HG03103 (cell line): ENCODE measurements around the gene LACTBL1.

Experiments used
- ATAC-seq: cut with Tn5 transposase; IDR thresholded peaks from one replicate; pipeline ENCODE4 v1.9.1; 2021; ENCODE audit warnings: low read depth; ENCODE audit not compliant: unreplicated experiment

LACTBL1 gene

GRCh38 chr1:22978299-22978698, 5.6 kb upstream of the LACTBL1 start:
- no peak for ATAC-seq

DNA sequence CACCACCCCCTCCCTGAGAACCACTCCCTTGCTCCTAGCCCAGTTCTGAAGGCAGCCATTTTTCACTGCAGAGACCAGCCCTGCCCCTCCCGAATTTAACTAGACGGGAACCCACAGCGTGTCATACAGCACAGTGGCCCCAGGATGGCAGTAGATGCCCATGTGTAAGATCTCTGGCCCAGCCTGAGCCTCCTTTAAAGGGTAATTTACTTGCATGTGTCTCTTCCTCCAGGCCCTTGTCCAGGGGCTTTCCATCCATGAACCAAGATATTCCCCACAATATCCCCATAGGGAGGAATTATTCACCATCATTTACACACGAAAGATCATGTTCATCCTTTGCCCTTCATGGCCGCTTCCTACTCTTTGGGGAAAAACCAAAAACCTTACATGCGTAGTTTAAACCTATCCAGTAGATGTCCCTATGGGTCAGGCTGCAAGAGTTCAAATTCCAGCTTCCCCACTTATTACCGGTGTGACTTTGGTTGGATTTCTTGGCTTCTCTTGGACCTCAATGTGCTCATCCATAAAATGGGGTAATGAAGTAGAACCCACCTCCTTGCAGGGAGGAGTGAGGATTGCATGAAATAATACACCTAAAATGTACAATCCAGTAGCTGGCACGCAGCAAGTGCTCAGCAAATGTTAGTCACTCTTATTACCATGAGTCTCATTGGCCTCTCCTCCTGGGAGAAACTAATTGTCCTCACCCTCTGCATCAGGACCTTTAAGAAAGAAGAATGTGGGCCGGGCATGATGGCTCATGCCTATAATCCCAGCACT, 4.0 kb upstream of the LACTBL1 start:
- ATAC-seq = no peak

DNA sequence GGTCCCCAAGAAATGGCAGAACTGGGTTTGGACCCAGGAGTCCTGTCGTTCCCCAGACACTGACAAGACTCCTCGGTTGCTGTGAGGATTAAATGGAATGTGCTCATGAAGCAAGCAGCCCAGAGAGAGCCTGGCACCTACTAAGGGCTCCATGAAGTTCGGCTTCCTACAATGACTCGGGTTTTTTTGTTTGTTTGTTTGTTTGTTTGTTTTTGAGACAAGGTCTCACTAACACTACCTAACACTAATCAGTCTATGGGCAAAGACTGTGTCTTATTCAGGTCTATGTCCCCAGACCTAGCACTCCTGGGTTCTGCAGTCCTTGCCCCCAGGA, 3.4 kb upstream of the LACTBL1 start:
- ATAC-seq = no peak

DNA sequence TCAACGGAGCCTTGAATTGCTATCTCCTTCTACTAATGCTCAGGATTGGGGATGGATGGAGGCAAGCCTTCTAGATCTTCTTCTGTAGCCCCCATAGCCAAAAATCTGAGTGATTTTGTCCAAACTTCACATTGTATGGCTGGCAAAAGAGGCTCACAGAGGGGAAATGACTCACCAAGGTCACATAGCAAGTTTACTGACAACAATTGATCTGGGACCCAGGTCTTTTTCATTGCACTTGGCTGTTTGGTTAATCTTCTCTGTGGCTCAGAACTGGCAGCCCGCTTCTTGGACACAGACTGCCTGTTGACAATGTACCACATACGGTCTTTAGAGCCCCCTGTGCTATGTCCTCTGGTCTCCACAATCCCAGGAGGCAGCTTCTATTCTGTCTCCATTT, 3.0 kb upstream of the LACTBL1 start:
- ATAC-seq = no peak

DNA sequence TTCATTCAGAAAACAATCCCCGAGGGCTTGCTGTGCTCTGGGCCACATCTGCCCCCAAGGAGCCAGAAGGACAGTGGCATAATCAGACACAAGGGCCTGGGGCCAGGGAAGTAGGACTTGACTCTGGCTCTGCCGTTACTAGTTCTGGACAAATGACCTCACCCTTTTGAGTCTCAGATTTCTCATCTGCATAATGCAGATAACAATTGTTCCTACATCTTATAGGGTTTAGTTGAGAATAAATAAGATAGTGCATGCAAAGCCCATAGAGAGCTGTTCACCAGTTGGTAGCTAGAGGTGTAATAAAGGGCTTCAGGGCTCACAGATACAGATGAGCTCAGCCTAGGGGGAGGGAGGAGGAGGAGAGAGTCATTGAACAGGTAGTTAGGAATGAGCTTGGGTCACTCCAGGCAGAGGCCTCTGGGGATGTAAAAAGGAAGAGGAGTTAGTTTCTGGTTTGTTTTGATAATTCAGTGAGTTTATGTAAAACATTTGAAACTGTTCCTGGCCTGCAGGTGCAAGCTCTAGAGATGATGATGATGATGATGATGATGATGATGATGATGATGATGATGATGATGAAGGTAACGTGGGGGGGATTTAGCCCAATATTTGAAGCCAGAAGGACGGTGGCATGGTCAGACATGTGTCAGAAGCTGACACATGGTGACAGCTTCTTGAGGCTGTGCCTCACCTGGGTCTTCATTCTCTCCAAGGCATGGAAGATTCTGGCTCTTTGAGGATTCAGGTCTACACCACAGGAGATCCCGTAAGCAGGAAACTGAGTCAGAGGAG, 858 bp downstream of the LACTBL1 start:
- no peak for ATAC-seq

DNA sequence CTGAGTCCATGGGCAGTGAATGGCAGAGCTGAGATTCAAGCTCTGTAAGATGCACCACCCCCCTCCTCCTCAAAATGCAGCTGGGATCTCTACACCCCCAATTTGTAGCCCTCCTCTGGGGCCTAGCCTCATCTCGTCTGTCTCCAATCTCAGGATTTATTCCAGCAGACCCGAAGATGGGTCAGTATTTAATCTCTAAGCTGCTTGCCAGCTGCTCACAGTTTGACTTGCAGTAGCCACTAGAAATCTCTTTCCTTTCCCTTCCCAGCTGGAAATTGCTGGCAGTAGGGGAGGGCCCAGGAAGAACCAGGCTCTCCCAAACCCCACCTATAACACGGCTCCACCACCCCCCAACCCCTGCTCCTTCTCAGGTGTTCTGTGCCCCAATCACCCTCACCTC, 1.5 kb downstream of the LACTBL1 start:
- ATAC-seq = no peak

DNA sequence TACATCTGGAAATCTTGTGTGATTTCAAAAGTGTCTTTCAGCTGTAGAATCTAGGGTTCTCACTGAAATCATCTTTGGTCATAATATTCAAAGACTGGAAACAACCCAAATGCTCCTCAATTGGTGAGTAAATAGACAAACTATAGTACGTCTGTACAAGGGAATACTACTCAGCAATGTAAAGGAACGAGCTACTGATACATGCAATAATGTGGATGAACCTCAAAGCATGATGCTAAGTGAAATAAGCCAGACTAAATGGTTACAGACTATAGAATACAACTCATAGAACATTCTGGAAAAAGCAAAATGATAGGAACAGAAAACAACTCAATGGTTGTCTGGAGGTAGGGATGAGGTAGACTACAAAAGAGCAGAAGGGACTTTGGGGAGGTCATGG, 2.6 kb downstream of the LACTBL1 start:
- ATAC-seq = no peak

GRCh38 chr1:22969304-22969709, 3.4 kb downstream of the LACTBL1 start:
- no peak for ATAC-seq

DNA sequence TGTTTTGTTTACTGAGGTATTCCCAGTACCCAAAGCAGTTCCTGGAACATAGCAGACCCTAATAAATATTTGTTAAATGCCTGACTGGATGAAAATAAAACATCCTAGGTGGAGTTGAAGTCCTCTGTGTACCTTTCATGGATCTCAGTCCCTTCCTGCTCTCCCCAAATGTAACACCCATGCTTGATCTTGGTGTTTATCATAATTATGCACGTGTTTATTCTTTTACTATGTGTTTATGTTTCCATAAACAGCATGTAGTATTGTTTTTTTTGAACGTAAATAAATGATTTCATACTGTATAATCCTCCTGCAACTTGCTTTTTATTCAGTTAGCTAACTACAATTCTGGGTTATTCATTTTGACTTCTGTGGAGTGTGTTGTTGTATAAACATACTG, 4.8 kb downstream of the LACTBL1 start:
- no peak for ATAC-seq

DNA sequence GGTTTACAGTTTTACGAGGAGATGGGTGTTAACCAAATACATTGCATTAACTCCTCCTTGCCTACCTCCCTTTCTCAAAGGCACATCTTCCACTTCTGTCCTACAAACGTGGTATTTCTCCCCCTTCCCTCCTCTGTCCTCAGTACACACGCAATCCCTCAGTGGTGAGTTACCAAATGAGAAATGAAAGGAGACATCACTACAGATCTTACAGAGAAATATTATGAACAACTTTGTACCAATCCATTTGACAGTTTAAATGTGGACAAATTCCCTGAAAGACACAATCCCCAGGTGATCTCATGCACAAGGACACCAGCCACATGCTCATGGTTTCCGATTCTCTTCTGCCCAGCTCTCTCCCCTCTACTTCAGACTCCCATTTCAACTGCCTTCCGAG, 6.4 kb downstream of the LACTBL1 start:
- ATAC-seq = no peak

DNA sequence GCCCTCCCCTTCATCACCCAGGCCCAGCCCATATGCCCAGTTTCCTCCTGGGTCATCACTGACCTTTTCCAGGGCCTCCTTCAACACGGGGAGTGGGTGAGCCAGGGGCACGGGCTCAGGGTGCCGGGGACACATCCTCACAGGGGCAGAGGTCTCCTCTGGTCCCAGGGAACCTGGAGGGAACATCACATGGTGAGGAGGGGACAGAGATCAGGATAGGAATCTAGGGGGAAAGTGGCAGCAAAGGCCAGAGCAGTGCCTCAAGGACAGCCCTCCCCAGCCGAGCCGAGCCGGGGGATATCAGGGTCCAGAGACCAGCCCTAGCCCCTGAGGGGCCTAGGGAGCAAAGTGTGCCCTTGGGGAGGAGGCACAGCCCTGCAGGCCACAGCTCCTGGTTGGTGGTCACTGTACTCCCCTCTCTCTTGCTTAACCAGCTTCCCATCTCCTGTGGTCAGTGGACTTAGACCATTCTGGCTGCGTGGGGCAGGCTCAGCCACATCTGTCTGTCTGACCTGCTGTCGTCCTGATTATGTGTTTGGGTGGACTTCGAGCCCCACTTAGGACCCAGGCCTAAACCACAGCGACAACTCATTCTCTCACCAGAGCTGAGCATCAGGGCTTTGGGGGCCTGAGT, 9.5 kb downstream of the LACTBL1 start:
- no peak for ATAC-seq

GRCh38 chr1:22962558-22962957, 10.1 kb downstream of the LACTBL1 start:
- no peak for ATAC-seq

DNA sequence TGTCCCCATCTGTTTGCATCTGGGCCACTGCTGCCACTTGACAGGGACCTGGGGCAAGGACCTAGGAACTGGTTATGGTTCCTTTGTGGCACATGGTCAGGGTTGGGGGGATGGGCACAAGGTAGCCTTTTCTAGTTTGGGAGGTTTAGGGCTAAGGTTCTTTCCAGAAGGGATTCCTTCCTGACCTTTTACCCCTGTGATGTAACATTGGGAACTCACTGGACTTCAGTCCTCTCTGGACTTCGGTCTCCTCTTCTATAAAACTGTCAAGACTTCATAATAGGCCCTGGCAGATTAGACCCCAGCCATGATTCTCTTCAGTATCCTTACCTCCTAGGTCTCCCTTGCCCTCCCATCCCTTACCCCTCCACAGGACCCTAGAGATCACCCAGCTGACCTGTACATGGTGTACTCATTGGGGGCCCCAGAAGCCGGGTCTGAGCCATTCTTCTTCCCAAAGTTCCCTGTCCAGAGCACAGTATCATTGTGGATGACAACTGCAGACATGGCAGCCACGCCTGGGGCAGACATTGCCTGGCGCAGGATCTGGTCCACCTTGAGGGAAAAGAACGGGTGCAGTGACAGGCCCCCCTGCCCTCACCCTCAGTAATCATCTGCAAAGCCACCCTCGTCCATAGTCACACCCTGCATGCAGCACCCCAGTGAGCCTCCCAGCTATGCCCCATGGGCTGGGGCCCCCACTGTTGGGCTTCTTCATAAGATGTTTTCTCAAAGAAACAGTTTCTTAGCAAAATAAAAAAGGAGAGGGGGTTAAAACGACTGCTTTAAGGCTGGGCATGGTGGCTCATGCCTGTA, 12.9 kb downstream of the LACTBL1 start:
- no peak for ATAC-seq

GRCh38 chr1:22958556-22958955, 14.1 kb downstream of the LACTBL1 start:
- no peak for ATAC-seq

- ATAC-seq = no peak
These were observed 15.6 kb downstream of the LACTBL1 start for GRCh38 chr1:22957066-22957465.

- ATAC-seq = no peak
These were observed 17.5 kb downstream of the LACTBL1 start for GRCh38 chr1:22955146-22955545.

DNA sequence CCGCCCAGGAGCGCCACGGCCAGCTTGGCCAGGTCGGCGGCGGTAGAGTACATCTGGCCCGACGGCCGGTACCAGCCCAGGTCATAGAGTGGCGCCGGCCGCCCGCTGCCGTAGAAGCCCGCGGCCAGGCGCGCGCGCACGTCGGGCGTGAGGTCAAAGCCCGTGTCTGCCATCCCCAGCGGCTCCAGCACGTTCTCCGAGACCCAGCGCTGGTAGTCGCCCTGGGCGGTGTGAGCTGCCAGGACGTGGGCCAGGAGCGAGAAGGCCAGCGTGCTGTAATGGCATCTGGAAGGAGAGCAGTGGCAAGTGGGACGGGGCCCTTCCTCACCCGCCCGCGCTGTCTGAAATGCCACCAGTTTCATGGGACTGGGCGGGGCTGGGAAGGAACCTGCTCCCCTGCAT, 18.9 kb downstream of the LACTBL1 start:
- no peak for ATAC-seq

GRCh38 chr1:22953057-22953739, 19.5 kb downstream of the LACTBL1 start:
- ATAC-seq = no peak

- ATAC-seq = no peak
These were observed 20.0 kb downstream of the LACTBL1 start for GRCh38 chr1:22952694-22953056.

DNA sequence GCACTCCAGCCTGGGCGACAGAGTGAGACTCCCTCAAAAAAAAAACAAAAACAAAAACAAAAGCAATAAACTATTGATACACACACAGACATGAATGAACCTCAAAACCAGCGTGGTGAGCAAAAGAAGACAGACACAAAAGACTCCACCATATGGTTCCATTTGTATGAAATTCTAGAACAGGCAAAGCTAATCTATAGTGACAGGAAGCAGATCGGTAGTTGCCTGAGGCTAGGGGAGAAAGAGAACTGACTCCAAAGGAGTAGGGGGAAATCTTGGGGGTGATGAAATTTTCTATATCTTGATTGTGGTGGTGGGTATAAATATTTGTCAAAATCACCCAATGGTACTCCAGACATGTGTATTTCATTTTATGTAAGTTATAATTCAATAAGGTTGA, 20.9 kb downstream of the LACTBL1 start:
- ATAC-seq = no peak
